Measurements from ENCODE around the gene PPP1R12C.

The PPP1R12C gene

DNA sequence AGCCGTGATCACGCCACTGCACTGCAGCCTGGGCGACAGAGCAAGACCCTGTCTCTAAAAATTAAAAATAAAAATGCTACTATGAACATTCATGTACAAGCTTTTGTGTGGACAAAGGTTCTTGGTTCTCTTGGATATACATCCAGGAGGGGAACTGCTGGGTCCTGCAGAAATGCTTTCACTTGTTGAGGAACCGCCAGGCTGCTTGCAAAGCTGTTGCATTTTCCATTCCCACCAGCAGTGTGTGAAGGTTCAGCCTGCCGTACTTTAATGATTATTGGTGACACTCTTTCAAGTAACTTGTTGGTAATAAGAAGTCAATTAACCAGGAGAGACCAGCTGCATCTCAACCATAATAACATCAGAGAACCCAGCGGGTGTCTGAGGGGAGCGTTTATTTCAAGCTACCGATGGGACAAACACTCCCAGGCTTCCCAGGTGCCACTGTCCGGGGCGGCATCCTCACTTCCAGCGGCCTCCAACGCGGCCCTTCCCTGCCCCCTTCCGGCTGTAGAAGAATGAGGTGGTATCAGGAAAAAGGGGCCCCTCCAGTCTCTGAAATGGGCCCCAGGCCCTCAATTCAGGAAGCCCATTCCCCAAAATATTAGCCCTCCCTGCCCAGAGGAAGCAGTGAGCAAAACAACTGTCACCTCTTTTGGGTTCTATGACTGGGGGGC lies 15.2 kb upstream of the PPP1R12C start:
- Mint-ChIP-seq H3K4me3 (no peak overlapping the region), H3K36me3 (ENCODE audit: low read depth) (no peaks in the 10 kb centered on the region), H3K9me3 (no peaks in the 10 kb centered on the region), H3K4me1 (ENCODE audit: low read depth) (no peaks in the 10 kb centered on the region), H3K27me3 (ENCODE audit: low read depth) (peaks cover 20% of the 10 kb centered on the region), H3K27ac (no peak overlapping the region)

DNA sequence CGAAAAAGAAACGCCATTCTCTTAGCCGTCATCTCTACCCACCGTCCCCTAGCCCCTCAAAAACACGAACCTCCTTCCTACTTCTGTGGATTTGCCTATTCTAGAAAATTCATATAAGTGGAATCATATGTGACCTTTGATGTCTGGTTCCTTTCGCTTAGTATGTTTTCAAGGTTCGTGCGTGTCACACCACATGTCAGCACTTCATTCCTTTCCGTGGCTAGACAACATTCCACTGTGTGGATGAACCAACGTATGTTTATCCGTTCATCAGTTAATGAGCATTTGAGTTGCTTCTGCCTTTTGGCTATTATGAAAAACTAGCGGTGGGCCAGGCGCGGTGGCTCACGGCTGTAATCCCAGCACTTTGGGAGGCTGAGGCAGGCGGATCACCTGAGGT lies 14.0 kb upstream of the PPP1R12C start:
- no peak overlapping the region for H3K4me3 Mint-ChIP-seq
- H3K36me3 Mint-ChIP-seq (ENCODE audit: low read depth): no peaks in the 10 kb centered on the region
- no peaks in the 10 kb centered on the region for H3K4me1 Mint-ChIP-seq (ENCODE audit: low read depth)
- H3K27ac Mint-ChIP-seq: no peak overlapping the region
- peaks cover 29% of the 10 kb centered on the region for H3K27me3 Mint-ChIP-seq (ENCODE audit: low read depth)
- no peaks in the 10 kb centered on the region for H3K9me3 Mint-ChIP-seq

- Mint-ChIP-seq H3K4me3 (peak overlapping the region; percentile 57), H3K36me3 (ENCODE audit: low read depth) (peaks cover 4% of the 10 kb centered on the region), H3K27me3 (ENCODE audit: low read depth) (peaks cover 13% of the 10 kb centered on the region), H3K27ac (peak overlapping the region; percentile 6), H3K4me1 (ENCODE audit: low read depth) (peaks cover 28% of the 10 kb centered on the region), H3K9me3 (no peaks in the 10 kb centered on the region)
Observed at GRCh38 chr19:55119053-55119452, 1.6 kb upstream of the PPP1R12C start.

DNA sequence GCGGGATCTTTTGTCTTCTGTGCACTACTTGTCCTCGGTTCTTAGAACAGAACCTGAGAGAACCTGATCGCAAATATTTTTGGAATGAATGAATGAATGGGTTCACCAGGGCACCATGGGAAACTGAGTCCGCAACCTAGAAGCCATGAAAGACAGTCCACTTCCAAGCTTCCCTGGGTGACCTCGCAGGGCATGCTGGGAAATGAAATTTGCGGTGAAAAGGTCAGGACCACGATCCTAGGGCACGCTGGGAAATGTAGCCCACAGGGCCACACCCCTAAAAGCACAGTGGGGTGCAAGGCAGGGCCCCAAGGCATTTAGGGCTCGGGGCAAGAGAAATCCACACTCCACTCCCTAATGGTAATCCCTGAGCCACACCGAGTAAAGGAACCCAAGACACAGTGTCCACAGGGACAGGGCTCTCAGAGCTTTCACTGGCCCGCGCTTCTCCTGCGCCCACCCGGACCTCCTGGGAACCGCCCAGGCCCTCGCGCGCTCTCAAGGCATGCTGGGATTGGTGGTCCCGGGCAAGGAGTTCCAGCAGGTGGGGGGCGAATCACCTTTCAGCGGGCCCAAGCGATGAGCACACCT lies 1.1 kb upstream of the PPP1R12C start:
- peaks cover 7% of the 10 kb centered on the region for H3K27me3 Mint-ChIP-seq (ENCODE audit: low read depth)
- H3K36me3 Mint-ChIP-seq (ENCODE audit: low read depth): peaks cover 4% of the 10 kb centered on the region
- peaks cover 28% of the 10 kb centered on the region for H3K4me1 Mint-ChIP-seq (ENCODE audit: low read depth)
- peak overlapping the region; percentile 96 for H3K4me3 Mint-ChIP-seq
- no peaks in the 10 kb centered on the region for H3K9me3 Mint-ChIP-seq
- peak overlapping the region; percentile 90 for H3K27ac Mint-ChIP-seq

DNA sequence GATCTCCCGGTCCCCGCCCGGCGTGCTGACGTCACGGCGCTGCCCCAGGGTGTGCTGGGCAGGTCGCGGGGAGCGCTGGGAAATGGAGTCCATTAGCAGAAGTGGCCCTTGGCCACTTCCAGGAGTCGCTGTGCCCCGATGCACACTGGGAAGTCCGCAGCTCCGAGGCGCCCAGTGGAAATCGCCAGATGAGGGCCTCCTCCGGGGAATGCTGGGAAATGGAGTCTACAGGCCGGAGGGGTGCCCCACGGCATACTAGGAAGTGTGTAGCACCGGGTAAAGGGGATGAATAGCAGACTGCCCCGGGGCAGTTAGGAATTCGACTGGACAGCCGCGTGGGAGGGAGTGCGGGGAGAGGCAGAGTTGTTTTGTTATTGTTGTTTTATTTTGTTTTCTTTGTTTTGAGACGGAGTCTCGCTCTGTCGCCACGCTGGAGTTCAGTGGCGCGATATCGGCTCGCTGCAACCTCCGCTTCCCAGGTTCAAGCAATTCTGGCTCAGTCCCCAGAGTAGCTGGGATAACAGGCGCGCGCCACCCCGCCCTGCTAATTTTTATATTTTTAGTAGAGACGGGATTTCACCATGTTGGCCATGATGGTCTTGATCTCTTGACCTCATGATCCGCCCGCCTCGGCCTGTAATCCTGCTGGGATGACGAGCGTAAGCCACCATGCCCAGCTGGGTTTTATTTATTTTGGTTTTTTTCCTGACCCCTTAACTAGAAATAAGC lies 390 bp upstream of the PPP1R12C start:
- Mint-ChIP-seq H3K9me3 (no peaks in the 10 kb centered on the region), H3K27me3 (ENCODE audit: low read depth) (peaks cover under 1% of the 10 kb centered on the region), H3K27ac (peak overlapping the region; percentile 90), H3K36me3 (ENCODE audit: low read depth) (peaks cover 4% of the 10 kb centered on the region), H3K4me3 (peak overlapping the region; percentile 96), H3K4me1 (ENCODE audit: low read depth) (peaks cover 28% of the 10 kb centered on the region)

- Mint-ChIP-seq H3K27me3 (ENCODE audit: low read depth) (no peaks in the 10 kb centered on the region), H3K36me3 (ENCODE audit: low read depth) (peaks cover 4% of the 10 kb centered on the region), H3K27ac (peak overlapping the region; percentile 96), H3K9me3 (no peaks in the 10 kb centered on the region), H3K4me3 (peak overlapping the region; percentile 100), H3K4me1 (ENCODE audit: low read depth) (peaks cover 28% of the 10 kb centered on the region)
Observed at GRCh38 chr19:55116232-55116858, 1.1 kb downstream of the PPP1R12C start.

GRCh38 chr19:55115446-55116065 lies 1.9 kb downstream of the PPP1R12C start:
- Mint-ChIP-seq H3K27me3 (ENCODE audit: low read depth) (no peaks in the 10 kb centered on the region), H3K27ac (peak overlapping the region; percentile 96), H3K9me3 (no peaks in the 10 kb centered on the region), H3K36me3 (ENCODE audit: low read depth) (peaks cover 6% of the 10 kb centered on the region), H3K4me3 (peak overlapping the region; percentile 100), H3K4me1 (ENCODE audit: low read depth) (peaks cover 28% of the 10 kb centered on the region)

DNA sequence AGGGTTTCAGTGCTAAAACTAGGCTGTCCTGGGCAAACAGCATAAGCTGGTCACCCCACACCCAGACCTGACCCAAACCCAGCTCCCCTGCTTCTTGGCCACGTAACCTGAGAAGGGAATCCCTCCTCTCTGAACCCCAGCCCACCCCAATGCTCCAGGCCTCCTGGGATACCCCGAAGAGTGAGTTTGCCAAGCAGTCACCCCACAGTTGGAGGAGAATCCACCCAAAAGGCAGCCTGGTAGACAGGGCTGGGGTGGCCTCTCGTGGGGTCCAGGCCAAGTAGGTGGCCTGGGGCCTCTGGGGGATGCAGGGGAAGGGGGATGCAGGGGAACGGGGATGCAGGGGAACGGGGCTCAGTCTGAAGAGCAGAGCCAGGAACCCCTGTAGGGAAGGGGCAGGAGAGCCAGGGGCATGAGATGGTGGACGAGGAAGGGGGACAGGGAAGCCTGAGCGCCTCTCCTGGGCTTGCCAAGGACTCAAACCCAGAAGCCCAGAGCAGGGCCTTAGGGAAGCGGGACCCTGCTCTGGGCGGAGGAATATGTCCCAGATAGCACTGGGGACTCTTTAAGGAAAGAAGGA lies 2.8 kb downstream of the PPP1R12C start:
- Mint-ChIP-seq H3K4me3 (peak overlapping the region; percentile 100), H3K4me1 (ENCODE audit: low read depth) (peaks cover 25% of the 10 kb centered on the region), H3K27me3 (ENCODE audit: low read depth) (no peaks in the 10 kb centered on the region), H3K36me3 (ENCODE audit: low read depth) (peaks cover 8% of the 10 kb centered on the region), H3K9me3 (no peaks in the 10 kb centered on the region), H3K27ac (no peak overlapping the region)

- Mint-ChIP-seq H3K4me1 (ENCODE audit: low read depth) (peaks cover 24% of the 10 kb centered on the region), H3K27ac (no peak overlapping the region), H3K4me3 (no peak overlapping the region), H3K36me3 (ENCODE audit: low read depth) (peaks cover 12% of the 10 kb centered on the region), H3K9me3 (no peaks in the 10 kb centered on the region), H3K27me3 (ENCODE audit: low read depth) (no peaks in the 10 kb centered on the region)
Observed at GRCh38 chr19:55113570-55114039, 3.8 kb downstream of the PPP1R12C start.

DNA sequence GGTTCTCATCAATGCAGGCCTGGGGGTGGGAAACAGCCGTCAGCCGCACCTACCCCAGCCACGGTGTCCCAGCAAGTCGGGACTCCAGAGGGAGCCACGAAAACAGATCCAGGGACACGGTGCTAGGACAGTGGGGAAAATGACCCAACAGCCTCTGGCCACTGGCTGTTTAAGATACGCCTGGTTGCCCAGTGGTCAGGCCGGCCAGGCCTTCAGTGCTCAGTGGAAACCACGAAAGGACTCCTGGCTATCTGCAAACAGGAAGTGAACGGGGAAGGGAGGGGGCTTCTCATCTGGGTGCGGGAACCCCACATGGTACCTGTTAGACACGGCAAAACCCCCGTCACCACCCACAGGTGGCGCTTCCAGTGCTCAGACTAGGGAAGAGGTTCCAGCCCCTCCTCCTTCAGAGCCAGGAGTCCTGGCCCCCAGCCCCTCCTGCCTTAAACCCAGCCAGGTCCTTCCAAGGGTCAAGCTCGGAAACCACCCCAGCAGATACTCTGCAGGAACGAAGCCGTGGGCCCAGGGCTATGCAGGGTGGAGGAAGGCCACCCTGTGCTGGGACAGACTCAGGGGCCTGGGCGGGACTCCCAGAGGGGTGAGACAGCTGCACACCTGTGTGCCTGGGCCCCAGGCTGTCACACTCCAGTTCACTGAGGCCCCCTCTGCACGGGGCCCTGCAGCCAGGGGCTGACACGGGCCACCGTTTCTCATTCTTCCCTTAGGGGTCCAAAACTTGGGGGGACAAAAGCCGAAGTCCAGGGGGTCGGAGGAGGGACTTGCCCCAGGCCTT lies 4.5 kb downstream of the PPP1R12C start:
- peaks cover 24% of the 10 kb centered on the region for H3K4me1 Mint-ChIP-seq (ENCODE audit: low read depth)
- H3K4me3 Mint-ChIP-seq: no peak overlapping the region
- H3K27me3 Mint-ChIP-seq (ENCODE audit: low read depth): no peaks in the 10 kb centered on the region
- no peak overlapping the region for H3K27ac Mint-ChIP-seq
- peaks cover 15% of the 10 kb centered on the region for H3K36me3 Mint-ChIP-seq (ENCODE audit: low read depth)
- H3K9me3 Mint-ChIP-seq: no peaks in the 10 kb centered on the region

DNA sequence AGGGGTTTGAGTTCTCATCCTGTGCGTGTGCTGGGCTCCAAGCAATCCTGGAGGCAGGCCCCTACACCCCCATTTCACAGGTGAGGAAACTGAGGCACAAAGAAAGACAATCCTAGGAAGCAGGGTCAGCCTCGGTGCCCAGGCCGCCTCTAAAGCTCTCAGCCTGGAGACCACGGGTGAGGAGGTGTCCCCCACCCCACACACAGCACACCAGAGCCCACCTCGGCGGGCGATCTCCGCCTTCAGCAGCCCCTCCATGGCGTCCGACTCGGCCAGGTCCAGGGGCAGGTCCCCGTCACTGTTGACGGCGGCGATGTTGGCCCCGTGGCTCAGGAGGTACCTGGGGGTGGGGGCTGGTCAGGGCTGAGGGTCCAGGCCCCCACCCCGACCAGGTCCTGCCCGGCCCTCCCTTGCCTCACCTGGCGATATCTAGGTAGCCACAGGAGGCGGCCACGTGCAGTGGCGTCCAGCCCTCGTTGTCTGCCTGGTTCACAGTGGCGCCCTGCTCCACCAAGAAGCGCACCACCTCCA lies 5.1 kb downstream of the PPP1R12C start:
- no peak overlapping the region for H3K4me3 Mint-ChIP-seq

GRCh38 chr19:55111238-55111831 lies 6.1 kb downstream of the PPP1R12C start:
- Mint-ChIP-seq H3K36me3 (ENCODE audit: low read depth) (peaks cover 22% of the 10 kb centered on the region), H3K4me1 (ENCODE audit: low read depth) (peaks cover 25% of the 10 kb centered on the region)

More for the DNA sequence above, 5.1 kb downstream of the PPP1R12C start:
- Mint-ChIP-seq H3K27ac (no peak overlapping the region), H3K27me3 (ENCODE audit: low read depth) (no peaks in the 10 kb centered on the region), H3K9me3 (no peaks in the 10 kb centered on the region), H3K36me3 (ENCODE audit: low read depth) (peaks cover 15% of the 10 kb centered on the region), H3K4me1 (ENCODE audit: low read depth) (peaks cover 21% of the 10 kb centered on the region)

More at GRCh38 chr19:55111238-55111831, 6.1 kb downstream of the PPP1R12C start:
- no peaks in the 10 kb centered on the region for H3K27me3 Mint-ChIP-seq (ENCODE audit: low read depth)
- H3K4me3 Mint-ChIP-seq: no peak overlapping the region
- H3K27ac Mint-ChIP-seq: no peak overlapping the region
- peaks cover 3% of the 10 kb centered on the region for H3K9me3 Mint-ChIP-seq
